ENCODE results near the gene PRPF6. TPM values are rescaled to one million over a fixed set of nuclear protein-coding genes. Genes with fewer than 3 reads are reported as not detected.

PRPF6 gene
- total RNA-seq, 1 donor from 2014 or later = 64.3 TPM

Other genes starting within 250 kb of the PRPF6 start
- 10.8 and 13.7 TPM in 2 replicates for gene LIME1, start 244.5 kb upstream of the PRPF6 start, total RNA-seq
- 44.2 and 81.2 TPM in 2 replicates for gene SLC2A4RG, start 241.4 kb upstream of the PRPF6 start, total RNA-seq
- gene ZBTB46, start 149.9 kb upstream of the PRPF6 start, total RNA-seq = 6.7 and 11.7 TPM in 2 replicates
- not detected in 2 replicates for gene ABHD16B, start 119.6 kb upstream of the PRPF6 start, total RNA-seq
- gene TPD52L2, start 115.9 kb upstream of the PRPF6 start, total RNA-seq = 189 and 209 TPM in 2 replicates
- 78.2 and 79.4 TPM in 2 replicates for gene DNAJC5, start 86.0 kb upstream of the PRPF6 start, total RNA-seq
- gene UCKL1, start 24.7 kb upstream of the PRPF6 start, total RNA-seq = 28.3 and 45.4 TPM in 2 replicates
- gene ZNF512B, start 11.2 kb upstream of the PRPF6 start, total RNA-seq = 15.9 and 24.3 TPM in 2 replicates
- gene SAMD10, start 1.5 kb upstream of the PRPF6 start, total RNA-seq = 6.2 and 8.3 TPM in 2 replicates
- 1.2 and 6.8 TPM in 2 replicates for gene C20orf204, start 55.0 kb downstream of the PRPF6 start, total RNA-seq
- 31.8 and 102 TPM in 2 replicates for gene SOX18, start 68.5 kb downstream of the PRPF6 start, total RNA-seq
- gene TCEA2, start 82.1 kb downstream of the PRPF6 start, total RNA-seq = 34.5 and 61.0 TPM in 2 replicates
- gene RGS19, start 98.4 kb downstream of the PRPF6 start, total RNA-seq = 32.6 and 40.3 TPM in 2 replicates
- 2.7 and 4.5 TPM in 2 replicates for gene OPRL1, start 99.0 kb downstream of the PRPF6 start, total RNA-seq
- 1.2 TPM in 1 of 2 replicates, not detected in the other for gene LKAAEAR1, start 103.3 kb downstream of the PRPF6 start, total RNA-seq
- gene NPBWR2, start 126.4 kb downstream of the PRPF6 start, total RNA-seq = not detected in 2 replicates
- gene MYT1, start 183.3 kb downstream of the PRPF6 start, total RNA-seq = not detected in 2 replicates